Upper lobe of left lung (tissue), 6 donors: ENCODE results near the gene CPNE4. TPM values are rescaled to one million over a fixed set of nuclear protein-coding genes. Genes with fewer than 3 reads are reported as not detected.

Experiments used
- ATAC-seq, 2 donors: fragments of 200-7000 bp; cut with Tn5 transposase; one replicate each; pipeline ENCODE4 v1.9.1; 2022; ENCODE audit warnings: mild to moderate bottlenecking in 2 of 2, moderate library complexity in 2 of 2; ENCODE audit not compliant: low FRiP score in 2 of 2
- DNase-seq, 2 donors: peaks; one replicate each; pipeline ENCODE4 v3.0.0-alpha.2; 2019 to 2020
- H3K27ac ChIP-seq, 4 donors: fragments of 200-600 bp; sonication (generic); one replicate each; pipeline ENCODE4 v1.5.1; 2016 to 2019
- H3K27me3 ChIP-seq, 4 donors: fragments of 200-600 bp; sonication (generic); one replicate each; pipeline ENCODE4 v1.5.1; 2017 to 2019
- H3K36me3 ChIP-seq, 4 donors: fragments of 200-600 bp; sonication (generic); one replicate each; pipeline ENCODE4 v1.5.1; 2016 to 2019
- H3K4me1 ChIP-seq, 4 donors: fragments of 200-600 bp; sonication (generic); one replicate each; pipeline ENCODE4 v1.5.1; 2018 to 2019
- H3K4me3 ChIP-seq, 4 donors: fragments of 200-600 bp; sonication (generic); one replicate each; pipeline ENCODE4 v1.5.1; 2017 to 2019; ENCODE audit warnings: mild to moderate bottlenecking in 2 of 4, moderate library complexity in 1 of 4
- H3K9me3 ChIP-seq, 4 donors: fragments of 200-600 bp; sonication (generic); one replicate each; pipeline ENCODE4 v1.5.1; 2018 to 2019
- EP300 ChIP-seq, 4 donors: sonication (generic); formaldehyde crosslinking; IDR thresholded peaks; one replicate each; pipeline ENCODE4 v1.5.1; 2017; ENCODE audit warnings: antibody characterized with exemption in 4 of 4, control low read depth in 2 of 4
- POLR2A ChIP-seq, 4 donors: fragments of 450-650 bp; IDR thresholded peaks; one replicate each; pipeline ENCODE4 v1.5.1; 2016 to 2017; ENCODE audit warnings: antibody characterized with exemption in 4 of 4, mild to moderate bottlenecking in 2 of 4
- POLR2AphosphoS5 ChIP-seq, 2 donors: sonication (generic); formaldehyde crosslinking; IDR thresholded peaks; one replicate each; pipeline ENCODE4 v1.5.1; 2017; ENCODE audit warnings: antibody characterized with exemption in 2 of 2
- WGBS, 2 donors: methylation state at CpG; one replicate each; pipeline ENCODE4 v1.1.5; 2017 to 2018; 5-methylcytosine and 5-hydroxymethylcytosine counted together
- total RNA-seq, 6 donors: library from RNA; depleted of rRNA in 4 of 6; stranded (reverse); fragments of >200 nt in 4 of 6; gene quantifications; one replicate each; pipeline versions ENCODE4 v1.1.0 to v1.2.1, GENCODE V29; 2016 to 2021
- TF ChIP-seq, protein P1 (sequence below), 6 experiments: fragments of 450-650 bp in 4 of 6; fragments of 200-600 bp in 2 of 6; sonication (generic) in 2 of 6; IDR thresholded peaks; one replicate each; pipeline ENCODE4 v1.5.1; 2016 to 2019; ENCODE audit warnings: antibody characterized with exemption in 6 of 6
- donor health status: DM: no; HTN: no; CAD: no; lungs with moderate emphysema.
- donor health status: DM: no; HTN: yes; CAD: no; lungs with severe emphysema.

Gene CPNE4
- total RNA-seq, 6 donors from 2014 or later, result 0.34 to 2.1 (median 0.47) TPM; not detected in 3

DNA sequence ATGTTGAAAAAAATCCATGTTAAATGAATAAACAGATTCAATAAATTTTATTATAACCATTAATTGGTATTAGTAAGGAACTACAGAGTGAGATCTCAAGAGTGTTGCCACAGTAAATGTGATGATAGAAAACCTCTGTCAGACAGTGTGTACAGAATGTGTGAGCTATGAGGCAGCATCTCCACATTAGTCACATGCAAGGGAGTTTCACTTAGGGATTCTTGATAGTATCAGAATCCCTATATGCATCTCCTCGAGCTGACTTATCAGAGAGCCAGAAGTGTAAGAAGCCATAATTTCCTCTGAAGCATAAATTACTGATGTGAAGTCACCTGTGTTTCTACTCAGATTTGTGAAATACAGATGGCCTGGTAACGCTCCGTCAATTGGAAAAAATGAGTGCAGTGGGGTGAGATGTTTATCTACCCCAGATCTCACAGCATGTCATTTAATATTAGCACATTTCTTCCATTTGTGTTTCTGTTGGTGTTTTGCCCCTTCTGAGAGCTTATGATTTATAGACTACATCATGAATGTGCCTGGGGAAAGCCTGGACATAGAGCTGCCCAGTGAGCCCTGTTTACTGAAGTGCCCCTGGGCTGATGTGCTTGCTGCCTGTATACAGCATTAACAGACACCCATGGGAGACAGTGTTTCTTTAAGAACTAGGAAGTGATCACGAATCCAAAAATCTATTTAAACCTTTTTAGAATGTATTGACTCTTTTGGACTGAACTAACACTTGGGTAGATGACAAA, 262.4 kb downstream of the CPNE4 start:
- no peaks in the 10 kb centered on the region for H3K27me3 ChIP-seq
- no peak overlapping the region for H3K27ac ChIP-seq
- TF ChIP-seq EP300 (IDR thresholded peaks at IDR 0.05) (no peak), POLR2A (IDR thresholded peaks at IDR 0.05) (no peak), POLR2AphosphoS5 (IDR thresholded peaks at IDR 0.05) (no peak)
- TF ChIP-seq, protein P1, sequence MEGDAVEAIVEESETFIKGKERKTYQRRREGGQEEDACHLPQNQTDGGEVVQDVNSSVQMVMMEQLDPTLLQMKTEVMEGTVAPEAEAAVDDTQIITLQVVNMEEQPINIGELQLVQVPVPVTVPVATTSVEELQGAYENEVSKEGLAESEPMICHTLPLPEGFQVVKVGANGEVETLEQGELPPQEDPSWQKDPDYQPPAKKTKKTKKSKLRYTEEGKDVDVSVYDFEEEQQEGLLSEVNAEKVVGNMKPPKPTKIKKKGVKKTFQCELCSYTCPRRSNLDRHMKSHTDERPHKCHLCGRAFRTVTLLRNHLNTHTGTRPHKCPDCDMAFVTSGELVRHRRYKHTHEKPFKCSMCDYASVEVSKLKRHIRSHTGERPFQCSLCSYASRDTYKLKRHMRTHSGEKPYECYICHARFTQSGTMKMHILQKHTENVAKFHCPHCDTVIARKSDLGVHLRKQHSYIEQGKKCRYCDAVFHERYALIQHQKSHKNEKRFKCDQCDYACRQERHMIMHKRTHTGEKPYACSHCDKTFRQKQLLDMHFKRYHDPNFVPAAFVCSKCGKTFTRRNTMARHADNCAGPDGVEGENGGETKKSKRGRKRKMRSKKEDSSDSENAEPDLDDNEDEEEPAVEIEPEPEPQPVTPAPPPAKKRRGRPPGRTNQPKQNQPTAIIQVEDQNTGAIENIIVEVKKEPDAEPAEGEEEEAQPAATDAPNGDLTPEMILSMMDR (IDR thresholded peaks at IDR 0.05), result no peak
- WGBS, 2 donors, result 70 to 77% methylated on average over 4 of the region's 4 CpGs
- DNase-seq (no peak), ATAC-seq (no peak)
- H3K36me3 ChIP-seq, result no peaks in the 10 kb centered on the region
- H3K4me1 ChIP-seq, result no peaks in the 10 kb centered on the region
- no peak overlapping the region for H3K4me3 ChIP-seq
- H3K9me3 ChIP-seq, result peaks cover 0 to 6% (median 0%) of the 10 kb centered on the region in 4 donors

DNA sequence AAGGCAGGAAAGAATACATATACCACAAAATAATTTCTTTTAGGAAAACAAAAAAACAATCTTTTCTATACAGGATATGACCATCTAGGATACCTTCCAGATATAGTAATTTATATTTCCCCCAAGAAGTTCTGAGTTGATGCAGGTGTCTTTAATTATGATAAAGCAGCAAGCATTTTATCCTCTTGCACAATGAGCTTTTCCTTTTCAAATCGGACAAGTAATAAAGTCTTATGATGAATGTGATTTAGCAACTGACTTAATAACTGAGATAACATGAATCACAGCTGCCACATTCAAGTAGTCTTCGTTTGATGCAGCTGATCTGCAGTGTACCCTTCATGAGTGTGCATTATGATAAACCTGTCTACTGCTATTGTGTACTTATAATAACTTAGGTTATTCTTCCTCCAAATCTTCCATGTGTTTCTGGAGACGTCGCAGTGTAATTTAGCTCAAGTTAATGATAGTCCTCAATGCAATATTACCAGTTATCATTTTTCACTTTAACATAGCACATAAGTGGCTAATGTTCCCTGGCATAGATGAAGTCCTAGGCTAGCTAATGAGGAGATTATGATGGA, 271.7 kb downstream of the CPNE4 start:
- H3K9me3 ChIP-seq, result no peaks in the 10 kb centered on the region
- no peaks in the 10 kb centered on the region for H3K4me1 ChIP-seq
- no peaks in the 10 kb centered on the region for H3K27me3 ChIP-seq
- WGBS, 2 donors, result 55 to 60% methylated on average over 4 of the region's 4 CpGs
- H3K36me3 ChIP-seq, result no peaks in the 10 kb centered on the region
- H3K27ac ChIP-seq, result no peak overlapping the region
- no peak for TF ChIP-seq EP300 (IDR thresholded peaks at IDR 0.05)
- TF ChIP-seq POLR2A (IDR thresholded peaks at IDR 0.05), result no peak
- TF ChIP-seq, protein P1 (IDR thresholded peaks at IDR 0.05), result no peak
- TF ChIP-seq POLR2AphosphoS5 (IDR thresholded peaks at IDR 0.05), result no peak
- no peak for ATAC-seq
- H3K4me3 ChIP-seq, result no peak overlapping the region
- no peak for DNase-seq

DNA sequence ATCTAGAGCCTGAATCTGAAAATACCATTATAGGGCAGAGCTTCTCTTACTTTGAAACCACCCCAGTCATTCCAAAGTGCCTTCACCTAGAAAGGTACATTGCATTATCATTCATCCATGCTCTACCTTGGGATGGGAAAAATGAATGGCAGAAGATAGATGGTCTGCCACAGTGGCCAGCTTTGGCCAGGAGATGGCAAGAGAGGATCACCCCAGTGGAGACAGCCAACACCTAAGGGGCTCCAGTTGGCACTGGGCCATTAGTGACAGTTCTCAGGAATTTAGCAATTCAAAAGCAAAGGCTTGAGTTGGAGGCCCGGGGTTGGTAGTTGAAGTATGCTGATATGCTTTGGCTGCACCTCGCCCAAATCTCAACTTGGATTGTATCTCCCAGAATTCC, 278.4 kb downstream of the CPNE4 start:
- Histone ChIP-seq H3K4me3 (no peak overlapping the region), H3K4me1 (no peaks in the 10 kb centered on the region), H3K9me3 (peaks cover 0 to 6% (median 0%) of the 10 kb centered on the region in 4 donors), H3K27ac (no peak overlapping the region), H3K27me3 (no peaks in the 10 kb centered on the region), H3K36me3 (no peaks in the 10 kb centered on the region)
- DNase-seq, result no peak
- no peak for ATAC-seq
- WGBS, 2 donors, result 60 to 62% methylated on average over 2 of the region's 2 CpGs
- TF ChIP-seq, protein P1 (IDR thresholded peaks at IDR 0.05), result no peak
- TF ChIP-seq POLR2AphosphoS5 (IDR thresholded peaks at IDR 0.05) (no peak), POLR2A (IDR thresholded peaks at IDR 0.05) (no peak)

DNA sequence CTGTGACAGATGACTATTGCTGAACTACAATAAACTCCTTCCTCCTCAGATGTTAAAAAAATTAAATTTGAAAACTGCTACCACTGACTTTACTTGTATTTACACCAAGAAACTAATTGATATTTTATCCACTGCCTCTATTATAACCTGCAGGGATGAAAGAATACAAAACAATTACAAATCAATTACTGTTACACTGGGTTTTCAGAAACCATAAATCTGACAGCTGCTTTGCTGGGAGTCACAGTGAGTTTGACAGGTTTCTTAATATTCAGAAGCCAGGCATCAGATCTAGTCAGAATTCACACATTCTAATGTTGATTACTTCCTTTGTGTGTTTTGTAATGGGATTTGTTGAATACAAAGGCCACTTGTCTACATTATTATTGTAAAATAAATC, 279.4 kb downstream of the CPNE4 start:
- Histone ChIP-seq H3K9me3 (peaks cover 0 to 6% (median 0%) of the 10 kb centered on the region in 4 donors), H3K27ac (no peak overlapping the region), H3K4me1 (no peaks in the 10 kb centered on the region), H3K27me3 (no peaks in the 10 kb centered on the region), H3K4me3 (no peak overlapping the region), H3K36me3 (no peaks in the 10 kb centered on the region)
- TF ChIP-seq POLR2A (IDR thresholded peaks at IDR 0.05) (no peak), POLR2AphosphoS5 (IDR thresholded peaks at IDR 0.05) (no peak), EP300 (IDR thresholded peaks at IDR 0.05) (no peak)
- TF ChIP-seq, protein P1 (IDR thresholded peaks at IDR 0.05), result no peak
- no peak for DNase-seq
- no peak for ATAC-seq

DNA sequence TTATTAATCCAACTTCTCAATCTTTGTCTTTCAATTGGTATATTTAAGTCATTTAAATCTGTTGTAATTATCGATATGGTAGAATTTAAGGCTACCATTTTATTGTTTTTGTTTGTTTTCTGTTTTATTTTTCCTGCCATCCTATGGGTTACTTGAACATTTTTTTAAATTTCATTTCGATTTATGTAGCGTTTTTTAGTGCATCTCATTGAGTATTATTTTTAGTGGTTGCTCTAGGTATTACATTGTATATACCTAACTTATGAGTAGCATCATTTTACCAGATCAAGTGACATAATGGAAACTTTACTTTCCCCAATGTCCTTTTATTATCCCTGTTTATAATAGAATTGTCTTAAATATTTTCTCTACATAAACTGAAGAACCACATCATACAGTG, 284.6 kb downstream of the CPNE4 start:
- ATAC-seq (no peak), DNase-seq (no peak)
- Histone ChIP-seq H3K27me3 (no peaks in the 10 kb centered on the region), H3K9me3 (no peaks in the 10 kb centered on the region), H3K27ac (no peak overlapping the region), H3K4me3 (no peak overlapping the region), H3K4me1 (no peaks in the 10 kb centered on the region), H3K36me3 (no peaks in the 10 kb centered on the region)
- TF ChIP-seq, protein P1 (IDR thresholded peaks at IDR 0.05), result no peak
- TF ChIP-seq POLR2AphosphoS5 (IDR thresholded peaks at IDR 0.05), result no peak
- TF ChIP-seq POLR2A (IDR thresholded peaks at IDR 0.05), result no peak
- TF ChIP-seq EP300 (IDR thresholded peaks at IDR 0.05), result no peak
- WGBS, 2 donors, result 92 to 94% methylated on average over 3 of the region's 3 CpGs
